HG03196 (cell line): ENCODE data around the gene ANTXRL.
"Not testable (repeated sequence)": the region's sequence is repeated elsewhere in the genome, so short reads cannot be mapped to it uniquely, and the experiment has no call there.

Source experiments
- ATAC-seq: cut with Tn5 transposase; IDR thresholded peaks from one replicate; pipeline ENCODE4 v1.9.1; 2021; ENCODE audit not compliant: unreplicated experiment

Gene ANTXRL

GRCh38 chr10:46293832-46294640 lies 7.2 kb downstream of the ANTXRL start:
- no peak for ATAC-seq

DNA sequence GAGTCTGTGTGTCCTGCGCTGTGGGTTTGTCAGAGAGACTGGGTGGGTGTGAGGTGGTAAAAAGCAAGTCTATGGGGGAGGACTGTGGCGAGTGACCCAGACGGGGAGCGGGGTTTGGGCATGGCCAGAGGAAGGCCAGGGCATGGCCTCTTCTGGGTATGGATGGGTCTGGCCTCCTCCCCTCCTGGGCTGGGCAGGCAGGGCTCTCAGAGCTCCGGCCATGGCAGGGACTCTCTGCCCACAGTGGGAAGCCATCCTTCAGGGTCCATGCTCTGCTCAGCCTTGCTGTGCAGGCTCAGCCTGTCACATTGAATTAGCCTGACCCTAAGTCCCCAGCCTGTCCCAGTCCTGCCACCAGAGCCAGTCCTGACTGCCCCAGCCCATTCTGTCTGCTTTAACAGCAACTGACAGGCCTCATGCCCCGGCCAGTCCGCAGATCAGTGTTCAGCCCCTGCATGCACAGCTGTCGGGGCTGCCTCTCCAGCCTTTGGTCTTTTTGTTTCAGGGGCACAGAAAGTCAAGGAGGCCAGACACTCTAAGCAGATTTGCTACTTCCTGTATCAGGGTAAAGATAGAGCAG lies 7.9 kb downstream of the ANTXRL start:
- ATAC-seq = no peak

DNA sequence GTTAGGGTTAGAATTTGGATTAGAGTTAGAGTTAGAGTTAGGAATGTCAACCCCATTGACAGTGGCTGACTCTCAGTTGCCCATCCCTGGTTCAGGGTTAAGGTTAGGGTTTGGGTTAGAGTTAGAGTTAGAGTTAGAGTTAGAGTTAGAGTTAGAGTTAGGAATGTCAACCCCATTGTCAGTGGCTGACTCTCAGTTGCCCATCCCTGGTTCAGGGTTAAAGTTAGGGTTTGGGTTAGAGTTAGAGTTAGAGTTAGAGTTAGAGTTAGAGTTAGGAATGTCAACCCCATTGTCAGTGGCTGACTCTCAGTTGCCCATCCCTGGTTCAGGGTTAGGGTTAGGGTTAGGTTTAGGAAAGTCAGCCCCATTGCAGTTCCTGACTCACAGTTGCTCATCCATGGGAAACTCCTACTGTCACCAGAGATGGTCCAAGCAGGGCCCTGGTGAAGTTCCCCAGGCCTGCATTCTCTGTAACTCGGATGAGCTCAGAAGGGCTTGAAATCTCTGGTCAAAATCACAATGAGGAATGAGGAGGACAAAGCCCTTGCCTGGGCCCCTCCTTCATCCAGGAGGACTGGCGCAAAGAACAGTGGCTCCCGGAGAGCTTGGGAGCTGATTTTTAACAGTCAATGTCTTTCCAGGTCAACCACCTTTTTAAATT lies 8.7 kb downstream of the ANTXRL start:
- ATAC-seq = not testable (repeated sequence)

- ATAC-seq = not testable (repeated sequence)
Observed at GRCh38 chr10:46296086-46296485, 9.3 kb downstream of the ANTXRL start.

DNA sequence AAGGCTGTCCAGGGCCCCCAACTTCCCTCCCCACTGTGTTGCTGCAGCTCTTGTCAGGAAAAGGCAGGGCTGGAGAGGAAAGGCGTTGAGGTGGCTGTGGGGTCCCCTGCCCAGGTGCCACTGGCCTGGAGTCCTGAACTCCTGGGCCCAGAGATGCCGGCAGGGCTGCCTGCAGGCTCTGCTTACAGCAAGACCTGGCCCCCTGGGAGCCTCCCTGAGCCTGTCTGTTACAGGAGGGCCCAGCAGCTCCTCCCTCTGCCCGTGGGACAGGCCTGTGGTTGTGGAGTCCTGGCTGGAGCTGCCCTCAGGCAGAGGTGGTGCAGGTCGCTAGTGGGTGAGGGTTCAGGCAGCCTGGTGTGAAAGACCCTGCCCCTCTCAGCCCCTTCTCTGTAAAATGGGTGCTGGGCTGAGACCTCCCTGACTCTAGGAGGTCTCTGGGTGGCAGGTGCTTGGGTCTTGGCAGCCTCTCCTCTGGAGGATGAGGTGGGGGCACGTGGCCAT lies 9.9 kb downstream of the ANTXRL start:
- no peak for ATAC-seq

GRCh38 chr10:46297406-46298204 lies 10.8 kb downstream of the ANTXRL start:
- ATAC-seq = no peak

- ATAC-seq = no peak
Observed at GRCh38 chr10:46298477-46299285, 11.9 kb downstream of the ANTXRL start.

DNA sequence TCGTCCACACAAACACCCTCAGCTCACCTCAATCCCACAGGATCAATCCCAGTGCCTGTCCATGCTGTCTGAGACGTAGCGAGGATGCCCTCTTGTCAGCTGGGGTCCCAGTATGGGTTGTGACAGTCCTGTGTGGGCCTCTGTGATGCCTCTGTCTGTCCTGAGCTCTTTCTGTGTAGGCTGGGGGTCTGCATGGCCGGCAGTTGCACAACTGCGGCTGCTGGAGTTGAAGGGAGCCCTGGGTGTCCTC lies 12.4 kb downstream of the ANTXRL start:
- ATAC-seq = no peak

GRCh38 chr10:46299536-46300369 lies 13.0 kb downstream of the ANTXRL start:
- ATAC-seq = no peak

GRCh38 chr10:46300370-46300711 lies 13.5 kb downstream of the ANTXRL start:
- ATAC-seq = not testable (repeated sequence)

GRCh38 chr10:46301056-46301645 lies 14.4 kb downstream of the ANTXRL start:
- no peak for ATAC-seq

- no peak for ATAC-seq
Observed at GRCh38 chr10:46301721-46302479, 15.1 kb downstream of the ANTXRL start.

GRCh38 chr10:46302765-46303352 lies 16.1 kb downstream of the ANTXRL start:
- not testable (repeated sequence) for ATAC-seq

- ATAC-seq = no peak
Observed at GRCh38 chr10:46304062-46304461, 17.3 kb downstream of the ANTXRL start.

DNA sequence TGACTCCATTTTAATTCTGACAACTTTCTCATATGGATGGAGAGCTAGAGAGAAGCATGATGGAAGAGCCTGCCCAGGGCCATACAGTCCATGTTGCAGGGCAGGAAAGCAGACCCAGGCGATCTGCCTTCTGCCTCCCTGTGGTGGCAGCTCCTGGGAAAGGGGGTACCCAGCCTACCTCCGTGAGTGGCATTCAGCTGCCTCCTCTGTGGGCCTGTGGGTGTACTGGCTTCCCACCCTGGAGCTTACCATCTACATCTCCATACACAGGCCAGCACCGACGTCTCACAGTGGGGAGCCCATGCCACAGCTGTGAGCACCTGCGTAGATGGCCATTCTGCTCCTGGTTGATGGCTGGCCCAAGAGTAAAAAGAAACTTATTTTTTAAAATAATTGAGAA lies 17.9 kb downstream of the ANTXRL start:
- ATAC-seq = not testable (repeated sequence)

DNA sequence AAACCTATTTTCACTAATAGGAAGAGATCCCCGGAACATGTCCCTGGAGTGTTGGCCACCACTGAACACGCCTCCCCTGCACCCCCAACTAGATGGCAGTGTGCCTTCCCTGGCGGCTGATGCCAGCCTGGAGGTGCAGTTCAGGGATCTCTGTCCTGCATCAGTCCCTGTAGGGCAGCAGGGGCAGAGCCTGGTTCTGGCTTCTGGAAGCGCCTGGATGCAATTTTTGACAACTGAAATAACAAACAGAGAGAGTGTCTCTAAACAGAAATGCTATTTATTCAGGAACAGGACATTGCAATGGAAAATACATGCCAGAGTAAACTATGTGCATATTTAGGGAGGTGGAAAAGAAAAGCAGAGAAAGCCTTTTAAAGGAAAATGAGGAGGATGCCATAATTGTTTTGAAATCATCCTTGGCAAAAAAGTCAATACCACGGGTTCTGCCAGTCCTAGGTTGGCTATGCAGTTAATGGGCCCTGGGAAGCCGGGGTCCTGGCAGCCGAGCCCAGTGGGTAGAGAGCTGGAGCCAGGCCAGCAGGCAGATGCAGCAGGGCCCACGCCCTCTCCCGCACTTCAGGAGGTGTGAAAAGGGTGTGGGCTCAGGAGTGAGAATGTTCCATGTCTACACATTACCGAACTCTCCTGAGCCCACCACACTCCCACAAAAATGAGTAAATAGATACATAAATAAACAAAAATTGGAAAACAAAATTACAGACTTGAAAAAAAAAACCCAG lies 18.5 kb downstream of the ANTXRL start:
- ATAC-seq = no peak

GRCh38 chr10:46305986-46306385 lies 19.2 kb downstream of the ANTXRL start:
- no peak for ATAC-seq
